GM12878 (cell line): ENCODE results near the gene PCIF1.

Experiments used
- CTCF ChIP-seq, 3 experiments: IDR thresholded peaks in 2 of 3; conservative IDR thresholded peaks in 1 of 3; 2 replicates each; pipeline ENCODE4 v1.5.1; 2011; ENCODE audit warnings: low read depth in 3 of 3, low read length in 3 of 3, mild to moderate bottlenecking in 3 of 3, control low read depth in 2 of 3, moderate library complexity in 2 of 3, inconsistent platforms in 1 of 3, mixed read lengths in 1 of 3; ENCODE audit not compliant: control insufficient read depth in 2 of 3, insufficient read depth in 1 of 3; ENCODE audit errors: extremely low read depth in 1 of 3
- EZH2 ChIP-seq: IDR thresholded peaks from 2 replicates; pipeline ENCODE4 v1.6.1; 2012; ENCODE audit warnings: low read depth, mild to moderate bottlenecking, control low read depth, inconsistent platforms, low read length, borderline replicate concordance; ENCODE audit not compliant: control insufficient read depth

- TF ChIP-seq CTCF (IDR thresholded peaks at IDR 0.05 in 2 of 3, conservative IDR thresholded peaks at IDR 0.05 in 1 of 3; ENCODE audit: control insufficient read depth in 2 of 3, extremely low read depth in 1 of 3, insufficient read depth in 1 of 3, low read depth in 3 of 3, low read length in 3 of 3) (no peak), EZH2 (no peak)
These were observed 14.5 kb downstream of the PCIF1 start for GRCh38 chr20:45948742-45949541.
